Measurements from ENCODE around the gene CACNA1C.

GRCh38 chr12:2347137-2347843, 294.5 kb downstream of the CACNA1C start:
- no peak for TF ChIP-seq CTCF (conservative IDR thresholded peaks at IDR 0.05; ENCODE audit: low read depth, low read length)
- TF ChIP-seq EZH2 (IDR thresholded peaks at IDR 0.05; ENCODE audit: borderline replicate concordance, low read depth, low read length, poor library complexity, severe bottlenecking) = no peak

All from A673 (cell line).